DND-41 (cell line): Measurements from ENCODE around the gene LYRM4.

Experiments used
- CTCF ChIP-seq: IDR thresholded peaks from 2 replicates; pipeline ENCODE4 v1.5.1; 2012; ENCODE audit warnings: borderline replicate concordance, low read length, moderate library complexity, mild to moderate bottlenecking; ENCODE audit not compliant: poor library complexity, severe bottlenecking; ENCODE audit errors: extremely low read depth
- EZH2 ChIP-seq: IDR thresholded peaks from 3 replicates; pipeline ENCODE4 v1.6.1; 2012; ENCODE audit warnings: borderline replicate concordance, low read depth, mild to moderate bottlenecking, moderate library complexity, low read length, inconsistent platforms; ENCODE audit not compliant: severe bottlenecking

GRCh38 chr6:5149159-5149704 lies 111.5 kb downstream of the LYRM4 start:
- TF ChIP-seq EZH2 (no peak), CTCF (no peak)
